Measurements from ENCODE around the gene BIN1.

GRCh38 chr2:127122361-127123027 is 15.5 kb upstream of the BIN1 start:
- no peak for TF ChIP-seq POLR2AphosphoS5 (IDR thresholded peaks at IDR 0.05; ENCODE audit: borderline replicate concordance, low read depth, low read length)
- no peak for TF ChIP-seq EZH2 (IDR thresholded peaks at IDR 0.05)
- no peak for TF ChIP-seq FOXP2 (optimal IDR thresholded peaks at IDR 0.05; ENCODE audit: control extremely low read depth, extremely low read length, insufficient read depth)
